HG02973 (cell line): ENCODE results near the gene S100PBP.
"Not testable (repeated sequence)": the region's sequence is repeated elsewhere in the genome, so short reads cannot be mapped to it uniquely, and the experiment has no call there.

Source experiments
- ATAC-seq: cut with Tn5 transposase; IDR thresholded peaks from one replicate; pipeline ENCODE4 v1.9.1; 2021; ENCODE audit warnings: moderate library complexity; ENCODE audit not compliant: unreplicated experiment

S100PBP gene

DNA sequence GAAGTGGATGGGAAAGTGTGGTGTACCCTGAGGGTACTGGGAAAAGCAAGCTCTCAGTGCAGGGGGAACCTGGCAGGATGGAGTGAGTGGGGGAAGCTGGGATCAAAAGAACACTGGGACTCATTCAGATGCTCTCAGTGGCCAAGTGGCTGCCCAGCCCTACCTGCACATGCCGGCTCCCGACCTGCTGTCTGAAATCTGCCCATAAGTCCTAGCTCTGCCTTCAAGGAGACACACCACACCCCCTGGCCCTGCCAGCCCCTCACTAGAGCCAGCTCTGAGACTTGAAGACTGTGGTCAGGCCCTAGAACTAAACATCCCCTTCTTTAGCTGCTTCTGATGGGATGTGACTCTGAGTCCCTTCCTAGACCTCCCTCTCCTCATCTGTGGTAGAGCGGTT lies 81.5 kb downstream of the S100PBP start:
- no peak for ATAC-seq

DNA sequence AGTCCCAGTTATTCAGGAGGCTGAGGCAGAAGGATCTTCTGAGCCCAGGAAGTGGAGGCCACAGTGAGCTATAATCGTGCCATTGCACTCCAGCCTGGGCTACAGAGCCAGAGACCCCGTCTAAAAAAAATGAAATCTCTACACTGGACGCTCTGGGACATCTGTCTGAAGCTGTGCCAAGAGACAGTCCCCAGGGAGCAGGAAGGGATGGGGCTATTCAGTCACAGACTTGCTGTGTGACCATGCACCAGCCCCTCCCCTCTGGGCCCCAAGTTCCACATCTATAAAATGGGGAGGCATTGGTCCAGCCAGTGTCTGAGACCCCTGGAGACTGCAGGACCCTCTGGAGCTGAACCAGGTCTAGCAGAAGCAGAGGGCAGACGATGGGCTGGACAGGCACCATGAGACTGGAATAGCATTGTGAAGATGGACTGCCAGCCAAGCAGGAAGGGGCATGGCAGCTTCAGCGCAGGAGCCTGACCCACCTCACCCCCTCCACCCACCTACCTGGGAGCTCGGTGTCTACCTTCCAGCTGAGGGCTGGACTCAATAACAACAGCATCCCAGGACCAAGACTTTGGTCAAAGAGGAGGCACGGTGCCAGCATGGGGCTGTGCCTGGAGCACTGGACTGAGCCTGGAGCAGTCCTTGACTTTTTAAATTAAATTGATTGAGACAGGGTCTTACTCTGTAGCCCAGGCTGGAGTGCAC lies 82.3 kb downstream of the S100PBP start:
- no peak for ATAC-seq

DNA sequence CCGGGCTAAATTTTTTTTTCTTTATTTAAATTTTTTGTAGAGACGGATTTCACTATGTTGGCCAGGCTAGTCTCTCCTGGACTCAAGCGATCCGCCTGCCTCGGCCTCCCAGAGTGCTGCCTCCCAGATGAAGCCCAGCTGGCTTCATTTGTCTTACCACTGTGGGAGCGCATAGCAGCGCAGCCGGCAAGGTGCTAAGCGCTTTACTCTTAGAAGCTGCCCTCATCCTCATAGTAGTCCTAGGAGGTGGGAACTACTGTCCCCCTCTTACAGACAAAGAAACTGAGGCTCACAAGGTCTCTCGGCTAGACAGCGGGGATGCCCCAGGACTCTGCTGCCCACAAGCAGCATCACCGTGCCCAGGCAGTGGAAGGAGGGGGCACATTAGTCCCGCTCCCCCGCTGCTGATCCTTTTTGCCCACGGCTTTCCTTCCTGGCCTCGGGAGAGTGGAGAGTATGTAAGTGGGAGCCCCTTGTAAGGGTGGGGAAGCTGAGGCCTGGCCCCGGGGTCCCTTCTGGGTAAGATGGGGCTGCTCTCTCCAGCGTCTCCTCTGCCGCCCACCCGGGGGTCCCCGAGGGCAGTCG lies 83.0 kb downstream of the S100PBP start:
- no peak for ATAC-seq

DNA sequence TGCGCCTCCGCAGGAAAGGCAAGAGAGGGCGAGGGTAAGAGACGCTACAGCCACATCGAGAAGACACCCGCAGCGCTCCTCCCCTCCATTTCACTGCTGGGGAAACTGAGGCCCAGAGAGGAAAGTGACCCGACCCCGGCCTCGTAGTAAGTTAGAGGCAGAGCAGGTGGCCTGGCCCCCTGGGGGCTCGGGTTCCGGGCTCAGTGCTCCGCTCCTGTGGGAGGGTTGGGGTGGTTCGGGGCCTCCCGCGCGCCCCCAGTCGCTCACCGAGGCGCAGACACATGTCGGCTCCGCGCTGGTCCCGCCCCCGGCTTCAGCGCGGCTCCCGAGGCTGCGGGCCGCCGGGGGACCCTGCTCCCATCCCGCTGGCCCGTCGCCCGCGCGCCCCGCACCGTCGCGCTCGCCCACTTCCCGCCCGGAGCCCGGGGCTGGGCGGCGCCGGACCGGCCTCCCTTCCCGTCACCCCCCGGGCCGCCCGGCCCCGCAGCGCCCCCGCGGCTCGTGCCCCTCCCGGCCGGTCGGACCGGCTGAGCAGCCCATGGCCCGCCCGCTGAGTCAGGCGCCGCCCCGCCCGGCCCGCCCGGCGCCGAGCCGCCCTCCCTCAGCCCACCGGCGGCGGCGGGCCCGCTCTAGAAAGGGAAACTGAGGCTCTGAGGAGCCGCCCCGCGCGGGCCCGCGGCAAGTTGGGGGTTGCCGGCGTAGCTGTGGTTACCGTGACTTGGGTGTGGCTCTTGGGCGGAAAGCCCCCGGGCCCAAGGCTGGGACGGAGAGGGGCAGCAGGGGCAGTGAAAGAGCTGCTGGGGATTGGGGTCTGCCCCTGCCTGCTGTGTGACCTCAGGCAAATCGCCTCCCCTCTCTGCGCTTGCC lies 83.7 kb downstream of the S100PBP start, which contains the start of gene TMEM54:
TMEM54 (minus strand) TSS at position 434 of the 867 bp plus-strand sequence; CDS start at position 283, 151 bp downstream.
- ATAC-seq, result no peak

DNA sequence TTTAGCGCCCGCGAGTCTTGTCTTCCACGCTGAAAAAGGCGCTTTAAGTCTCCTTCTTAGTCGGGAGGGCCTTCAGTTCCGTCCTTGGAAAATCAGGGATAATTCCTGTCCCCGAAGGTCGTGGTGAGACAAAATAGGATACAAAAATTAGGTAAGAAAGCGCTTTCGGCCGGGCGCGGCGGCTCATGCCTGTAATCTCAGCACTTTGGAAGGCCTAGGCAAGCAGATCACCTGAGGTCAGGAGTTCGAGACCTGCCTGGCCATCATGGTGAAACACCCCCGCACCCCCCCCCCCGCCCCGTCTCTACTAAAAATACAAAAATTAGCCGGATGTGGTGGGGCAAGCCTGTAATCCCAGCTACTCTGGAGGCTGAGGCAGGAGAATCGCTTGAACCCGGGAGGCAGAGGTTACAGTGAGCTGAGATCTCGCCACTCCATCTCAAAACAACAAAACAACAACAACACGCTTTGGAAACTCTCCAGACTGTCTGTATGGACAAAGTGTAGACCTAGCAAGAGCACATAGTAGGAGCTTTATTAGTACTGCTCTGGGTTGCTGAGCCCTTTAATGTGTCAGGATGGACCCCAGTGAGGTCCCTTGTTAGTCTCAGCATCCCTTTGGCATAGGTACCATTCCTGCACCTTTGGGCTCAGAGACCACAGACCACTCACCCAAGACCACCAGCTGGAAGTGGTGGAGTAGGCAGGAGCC lies 84.5 kb downstream of the S100PBP start:
- no peak for ATAC-seq

DNA sequence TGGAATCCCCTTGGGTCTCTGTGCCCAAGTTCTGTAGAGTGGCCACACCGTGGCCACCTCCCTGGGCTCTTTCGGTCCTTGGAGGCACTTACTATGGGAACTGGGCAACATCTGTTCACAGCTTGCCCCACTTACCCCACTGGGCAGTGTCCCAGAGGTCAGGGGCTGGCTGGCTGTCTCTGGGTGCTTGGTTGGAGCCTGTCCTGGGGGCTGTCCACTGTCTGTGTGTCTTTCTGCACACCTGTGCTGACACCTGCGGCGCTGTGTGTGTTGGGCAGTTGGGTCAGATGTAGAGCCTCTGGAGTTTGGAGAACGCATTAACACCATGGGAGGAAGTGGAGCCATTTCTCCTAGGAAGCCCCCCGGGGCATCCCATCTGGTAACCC lies 85.1 kb downstream of the S100PBP start:
- no peak for ATAC-seq

DNA sequence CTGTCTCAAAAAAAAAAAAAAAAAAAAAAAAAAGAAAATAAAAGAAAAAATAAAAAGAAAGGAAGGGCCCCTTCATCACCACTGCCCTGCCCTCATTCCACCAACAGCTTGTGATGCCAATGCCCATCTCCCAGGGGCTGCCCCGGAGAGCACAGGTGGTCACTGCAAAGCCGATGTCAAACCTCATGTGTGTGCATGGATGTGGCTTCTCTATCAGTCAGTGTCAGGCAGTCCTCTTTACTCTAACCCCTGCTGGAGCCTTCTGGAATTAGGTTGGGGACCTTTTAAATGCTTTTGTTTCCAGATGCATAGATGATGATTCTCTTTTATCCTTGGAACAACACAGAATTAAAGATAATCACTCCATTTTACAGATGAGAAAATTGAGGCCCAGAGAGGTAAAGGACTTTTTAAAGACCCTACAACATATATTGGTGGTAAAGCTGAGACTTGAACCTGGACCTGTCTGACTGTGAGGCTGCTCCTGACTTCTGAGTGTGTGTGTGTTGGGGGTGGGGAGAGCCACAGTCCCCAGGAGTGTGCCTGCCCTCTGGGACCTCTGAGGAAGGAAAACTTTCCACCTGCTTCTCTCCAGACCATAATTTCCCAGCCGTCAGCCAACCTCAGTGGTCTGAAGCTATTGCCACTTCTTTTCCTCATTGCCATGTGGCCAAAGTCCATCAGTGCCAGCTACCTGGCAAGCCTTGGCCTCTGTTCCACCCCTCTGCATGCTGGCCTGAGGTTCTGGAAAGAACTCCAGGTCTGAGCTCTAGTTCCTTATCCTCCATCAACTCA lies 86.7 kb downstream of the S100PBP start:
- ATAC-seq, result no peak

DNA sequence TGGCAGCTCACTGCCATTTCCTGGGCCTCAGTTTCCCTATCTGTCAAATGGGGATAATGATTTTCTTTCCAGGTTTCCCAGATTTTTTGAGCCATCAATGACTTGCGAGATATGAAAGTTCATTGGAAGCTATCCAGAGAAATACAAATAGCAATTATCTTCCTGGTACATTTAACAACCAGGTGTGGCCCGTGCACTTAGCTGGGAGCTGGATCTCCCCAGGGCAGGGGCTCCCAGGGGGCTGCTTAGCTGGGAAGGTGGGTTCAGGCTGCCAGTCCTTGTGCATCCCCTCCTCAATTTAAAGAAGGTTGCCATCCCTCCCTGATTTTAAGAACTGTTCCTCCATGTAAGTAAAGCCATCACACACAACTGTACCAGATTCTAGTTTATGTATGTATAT lies 87.3 kb downstream of the S100PBP start:
- no peak for ATAC-seq

DNA sequence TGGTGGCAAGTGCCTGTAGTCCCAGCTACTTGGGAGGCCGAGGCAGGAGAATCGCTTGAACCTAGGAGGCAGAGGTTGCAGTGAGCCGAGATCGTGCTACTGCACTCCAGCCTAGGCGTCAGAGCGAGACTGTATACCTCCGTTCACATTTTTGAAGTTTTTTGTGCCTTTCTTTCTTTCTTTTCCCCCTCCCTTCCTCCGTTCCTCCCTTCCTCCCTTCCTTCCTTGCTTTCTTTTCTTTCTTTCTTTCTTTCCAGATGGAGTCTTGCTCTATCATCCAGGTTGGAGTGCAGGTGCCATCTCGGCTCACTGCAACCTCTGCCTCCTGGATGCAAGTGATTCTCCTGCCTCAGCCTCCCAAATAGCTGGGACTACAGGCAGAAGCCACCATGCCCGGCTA lies 88.1 kb downstream of the S100PBP start:
- not testable (repeated sequence) for ATAC-seq

DNA sequence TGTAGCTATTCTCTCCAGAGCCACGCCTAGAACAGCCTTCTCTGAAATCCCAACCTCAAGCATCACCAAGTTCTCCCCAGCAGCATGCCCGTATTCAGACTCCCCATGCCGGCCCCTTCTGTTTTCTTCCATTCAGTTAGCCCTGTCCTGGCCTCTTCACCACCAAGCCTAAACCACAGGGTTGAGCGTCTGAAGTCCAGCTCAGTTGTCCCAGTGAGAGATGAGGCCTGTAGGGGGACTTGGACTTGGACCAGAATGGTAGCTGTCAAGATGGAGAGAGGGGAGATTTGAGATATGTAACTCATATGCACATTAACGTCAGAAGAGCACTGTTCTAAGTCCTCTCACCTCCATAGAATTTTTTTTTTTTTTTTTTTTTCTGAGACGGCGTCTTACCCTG lies 89.2 kb downstream of the S100PBP start:
- no peak for ATAC-seq

DNA sequence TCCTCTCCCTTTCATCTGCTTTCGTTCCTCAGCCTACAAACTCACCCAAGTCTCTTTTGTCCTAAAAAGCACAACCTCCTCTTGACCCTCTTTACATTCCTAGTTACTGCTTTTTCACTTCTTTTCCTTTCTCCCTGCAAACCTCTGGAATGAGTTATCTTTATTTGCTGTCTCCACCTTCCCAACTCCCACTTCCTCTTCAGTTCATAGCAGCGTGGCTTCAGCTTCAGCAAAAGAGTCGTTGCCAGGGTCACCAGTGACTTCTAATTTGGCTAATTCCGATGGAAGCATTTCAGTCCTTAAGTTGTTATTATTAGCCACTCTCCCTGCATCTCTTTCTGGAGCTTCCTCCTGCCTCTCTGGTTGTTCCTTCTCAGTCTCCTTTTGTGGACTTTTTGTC lies 90.0 kb downstream of the S100PBP start:
- no peak for ATAC-seq
